ENCODE data around the gene AP3M1.

The AP3M1 gene

GRCh38 chr10:74113546-74113945 lies 37.1 kb downstream of the AP3M1 start:
- no peak for DNase-seq

- DNase-seq, result no peak
These were observed 38.8 kb downstream of the AP3M1 start for GRCh38 chr10:74111799-74112198.

GRCh38 chr10:74110120-74110519 lies 40.5 kb downstream of the AP3M1 start:
- DNase-seq, result no peak

GRCh38 chr10:74109452-74109851 lies 41.2 kb downstream of the AP3M1 start:
- DNase-seq, result no peak

- DNase-seq, result no peak
These were observed 43.2 kb downstream of the AP3M1 start for GRCh38 chr10:74107391-74107790.

GRCh38 chr10:74104996-74105395 lies 45.6 kb downstream of the AP3M1 start:
- DNase-seq, result no peak

- DNase-seq, result no peak
These were observed 46.1 kb downstream of the AP3M1 start for GRCh38 chr10:74104480-74104879.

GRCh38 chr10:74103560-74104258 lies 46.9 kb downstream of the AP3M1 start:
- DNase-seq, result no peak

- no peak for DNase-seq
These were observed 50.8 kb downstream of the AP3M1 start for GRCh38 chr10:74099836-74100235.

GRCh38 chr10:74099420-74099819 lies 51.2 kb downstream of the AP3M1 start:
- no peak for DNase-seq

- no peak for DNase-seq
These were observed 52.9 kb downstream of the AP3M1 start for GRCh38 chr10:74097776-74098175.

- no peak for DNase-seq
These were observed 53.9 kb downstream of the AP3M1 start for GRCh38 chr10:74096777-74097176.

- no peak for DNase-seq
These were observed 56.4 kb downstream of the AP3M1 start for GRCh38 chr10:74094231-74094630.

GRCh38 chr10:74093530-74094164 lies 57.0 kb downstream of the AP3M1 start:
- DNase-seq, result no peak

GRCh38 chr10:74092372-74092771 lies 58.3 kb downstream of the AP3M1 start:
- DNase-seq, result no peak

GRCh38 chr10:74088722-74089121 lies 61.9 kb downstream of the AP3M1 start:
- no peak for DNase-seq

- no peak for DNase-seq
These were observed 64.3 kb downstream of the AP3M1 start for GRCh38 chr10:74086317-74086716.

GRCh38 chr10:74084955-74085354 lies 65.7 kb downstream of the AP3M1 start:
- DNase-seq, result no peak

GRCh38 chr10:74083304-74083703 lies 67.3 kb downstream of the AP3M1 start:
- no peak for DNase-seq

GRCh38 chr10:74081941-74082718 lies 68.5 kb downstream of the AP3M1 start:
- no peak for DNase-seq

- no peak for DNase-seq
These were observed 69.3 kb downstream of the AP3M1 start for GRCh38 chr10:74081192-74081803.

- no peak for DNase-seq
These were observed 70.6 kb downstream of the AP3M1 start for GRCh38 chr10:74079936-74080590.
